ENCODE data around the gene ATP8A2.

DNA sequence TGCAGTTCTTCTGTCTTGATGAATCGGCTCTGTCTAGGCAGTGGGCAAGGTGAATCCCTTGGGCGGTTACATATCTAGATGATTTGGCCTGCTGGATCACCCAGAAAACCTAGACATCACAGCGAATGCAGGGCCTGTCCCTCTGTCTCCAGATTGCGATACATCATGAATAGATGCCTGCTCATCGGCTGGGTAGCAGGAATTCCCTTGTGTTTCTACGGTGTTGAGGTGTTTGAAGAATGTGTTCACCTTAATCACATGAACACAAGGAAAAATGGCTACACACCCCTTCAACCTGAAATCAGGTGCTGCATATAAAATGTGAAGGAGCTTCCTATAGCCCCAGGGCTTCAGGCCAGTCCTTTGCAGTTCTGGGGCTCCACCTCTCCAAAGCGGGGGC, 398.8 kb downstream of the ATP8A2 start:
- TF ChIP-seq, protein P1, sequence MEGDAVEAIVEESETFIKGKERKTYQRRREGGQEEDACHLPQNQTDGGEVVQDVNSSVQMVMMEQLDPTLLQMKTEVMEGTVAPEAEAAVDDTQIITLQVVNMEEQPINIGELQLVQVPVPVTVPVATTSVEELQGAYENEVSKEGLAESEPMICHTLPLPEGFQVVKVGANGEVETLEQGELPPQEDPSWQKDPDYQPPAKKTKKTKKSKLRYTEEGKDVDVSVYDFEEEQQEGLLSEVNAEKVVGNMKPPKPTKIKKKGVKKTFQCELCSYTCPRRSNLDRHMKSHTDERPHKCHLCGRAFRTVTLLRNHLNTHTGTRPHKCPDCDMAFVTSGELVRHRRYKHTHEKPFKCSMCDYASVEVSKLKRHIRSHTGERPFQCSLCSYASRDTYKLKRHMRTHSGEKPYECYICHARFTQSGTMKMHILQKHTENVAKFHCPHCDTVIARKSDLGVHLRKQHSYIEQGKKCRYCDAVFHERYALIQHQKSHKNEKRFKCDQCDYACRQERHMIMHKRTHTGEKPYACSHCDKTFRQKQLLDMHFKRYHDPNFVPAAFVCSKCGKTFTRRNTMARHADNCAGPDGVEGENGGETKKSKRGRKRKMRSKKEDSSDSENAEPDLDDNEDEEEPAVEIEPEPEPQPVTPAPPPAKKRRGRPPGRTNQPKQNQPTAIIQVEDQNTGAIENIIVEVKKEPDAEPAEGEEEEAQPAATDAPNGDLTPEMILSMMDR (IDR thresholded peaks at IDR 0.05) = no peak
- TF ChIP-seq POLR2A (IDR thresholded peaks at IDR 0.05) (no peak), EP300 (IDR thresholded peaks at IDR 0.05) (no peak)
